A549 (cell line): ENCODE data around the gene FGF1. TPM values are rescaled to one million over a fixed set of nuclear protein-coding genes. Genes with fewer than 3 reads are reported as not detected.

ENCODE experiments used
- ATAC-seq, 2 experiments: fragments of 200-7000 bp in 1 of 2; fragments of >200 bp in 1 of 2; cut with Nextera tagmentation in 1 of 2; cut with Tn5 transposase in 1 of 2; 3 replicates each; pipeline versions ENCODE4 v1.8.0 to v1.9.1; 2018 to 2020; ENCODE audit warnings: mild to moderate bottlenecking in 1 of 2, moderate library complexity in 1 of 2
- CTCF ChIA-PET: fragments of 300-600 bp; sonication (Branson Sonifier 250); formaldehyde crosslinking; extraction: SDS; loops from one replicate; lab custom pipeline; 2021; ENCODE audit warnings: antibody characterized with exemption, inconsistent platforms; lab: Yijun Ruan, JAX
- POLR2A ChIA-PET: fragments of 350-600 bp; formaldehyde crosslinking; extraction: SDS; loops from one replicate; lab custom pipeline; 2021; ENCODE audit warnings: antibody characterized with exemption, inconsistent platforms; lab: Yijun Ruan, JAX
- DNase-seq, 2 experiments: peaks; one replicate each; pipeline versions ENCODE4 v3.0.0 to v3.0.0-alpha.2; 2011 to 2016; ENCODE audit warnings: low read depth in 1 of 2, low spot score in 1 of 2
- FAIRE-seq: peaks from 2 replicates; lab custom pipeline; 2011; peaks lifted over from hg19 to GRCh38; lab: Jason Lieb, UNC
- H3K27ac ChIP-seq, 2 experiments: fragments of >200 bp; sonication (Bioruptor Twin); formaldehyde crosslinking; 3 replicates each; pipeline ENCODE4 v1.5.1; 2016 to 2017
- H3K4me1 ChIP-seq: fragments of >200 bp; sonication (Bioruptor Twin); formaldehyde crosslinking; 3 replicates; pipeline ENCODE4 v1.6.1; 2016
- H3K4me2 ChIP-seq: fragments of >200 bp; sonication (Bioruptor Twin); formaldehyde crosslinking; 3 replicates; pipeline ENCODE4 v1.6.1; 2016
- H3K4me3 ChIP-seq: fragments of >200 bp; sonication (Bioruptor Twin); formaldehyde crosslinking; 3 replicates; pipeline ENCODE4 v1.5.1; 2016
- H3K9me3 ChIP-seq: fragments of >200 bp; sonication (Bioruptor Twin); formaldehyde crosslinking; 3 replicates; pipeline ENCODE4 v1.6.1; 2016
- BHLHE40 ChIP-seq: IDR thresholded peaks from 2 replicates; pipeline ENCODE4 v1.6.1; 2012; ENCODE audit warnings: low read depth, low read length, inconsistent platforms
- CBX2 ChIP-seq: fragments of 200-600 bp; sonication (generic); IDR thresholded peaks from 2 replicates; pipeline ENCODE4 v1.6.1; 2016; ENCODE audit warnings: low read depth, mild to moderate bottlenecking, borderline replicate concordance
- CHD2 ChIP-seq: fragments of 150-350 bp; IDR thresholded peaks from 2 replicates; pipeline ENCODE4 v1.6.1; 2014; ENCODE audit warnings: low read length; ENCODE audit not compliant: partially characterized antibody
- CTCF ChIP-seq: fragments of >200 bp; sonication (Bioruptor Twin); formaldehyde crosslinking; IDR thresholded peaks from 3 replicates; pipeline ENCODE4 v1.5.1; 2016
- E2F6 ChIP-seq: IDR thresholded peaks from 2 replicates; pipeline ENCODE4 v1.6.1; 2012; ENCODE audit warnings: low read depth, borderline replicate concordance
- EHF ChIP-seq: fragments of 250-450 bp; sonication (Bioruptor Pico); IDR thresholded peaks from 2 replicates; pipeline ENCODE4 v1.5.0; 2020; ENCODE audit warnings: mild to moderate bottlenecking
- GATA3 ChIP-seq: IDR thresholded peaks from 2 replicates; pipeline ENCODE4 v1.6.1; 2012; ENCODE audit warnings: borderline replicate concordance
- MAZ ChIP-seq: fragments of 150-350 bp; IDR thresholded peaks from 2 replicates; pipeline ENCODE4 v1.6.1; 2014; ENCODE audit warnings: antibody characterized with exemption, low read depth, low read length, borderline replicate concordance
- RAD21 ChIP-seq, 2 experiments: fragments of >200 bp in 1 of 2; sonication (Bioruptor Twin) in 1 of 2; formaldehyde crosslinking in 1 of 2; IDR thresholded peaks in 1 of 2; conservative IDR thresholded peaks in 1 of 2; 2 replicates in 1 of 2; 3 replicates in 1 of 2; pipeline ENCODE4 v1.6.1; 2012 to 2018; ENCODE audit warnings: inconsistent platforms in 1 of 2
- SMC3 ChIP-seq: fragments of >200 bp; sonication (Bioruptor Twin); formaldehyde crosslinking; IDR thresholded peaks from 3 replicates; pipeline ENCODE4 v1.6.1; 2018; ENCODE audit warnings: inconsistent platforms
- SREBF2 ChIP-seq: fragments of 450-650 bp; IDR thresholded peaks from 2 replicates; pipeline ENCODE4 v1.6.1; 2014; ENCODE audit warnings: mild to moderate bottlenecking, moderate library complexity
- TFCP2L1 ChIP-seq: fragments of 250-450 bp; sonication (Bioruptor Pico); IDR thresholded peaks from 2 replicates; pipeline ENCODE4 v1.5.0; 2021; ENCODE audit warnings: mild to moderate bottlenecking
- TP53 ChIP-seq: fragments of 250-450 bp; sonication (Bioruptor Pico); IDR thresholded peaks from 2 replicates; pipeline ENCODE4 v1.5.0; 2021; ENCODE audit warnings: mild to moderate bottlenecking, moderate library complexity
- ZC3H11A ChIP-seq: fragments of 450-650 bp; IDR thresholded peaks from 2 replicates; pipeline ENCODE4 v1.6.1; 2014; ENCODE audit warnings: antibody characterized with exemption, mild to moderate bottlenecking
- WGBS: methylation state at CpG from one replicate; pipeline ENCODE4 v1.1.6; 2017; ENCODE audit errors: missing lambda C conversion rate; 5-methylcytosine and 5-hydroxymethylcytosine counted together
- polyA plus RNA-seq, 4 experiments: library from polyadenylated mRNA; depleted of rRNA in 3 of 4; stranded (reverse); fragments of >200 nt; fragmentation: RNase III in 1 of 4; extraction: RNeasy Plus Mini Kit Qiagen cat#74134 plus additional on column Dnase treatment in 1 of 4; gene quantifications; 2 replicates in 3 of 4; 3 replicates in 1 of 4; pipeline ENCODE4 v1.2.3, GENCODE V29; 2011 to 2017

FGF1 gene
- polyA plus RNA-seq, 2 of the 4 experiments (the other 2 are of a cell fraction) = 0.05 to 0.40 TPM

- Histone ChIP-seq H3K4me3 (no peak overlapping the region), H3K4me1 (0 out of 3 replicates have a peak, but pooled peaks cover 4% of the 10 kb centered on the region), H3K4me2 (no peak overlapping the region), H3K9me3 (no peaks in the 10 kb centered on the region), H3K27ac (no peak overlapping the region)
- DNase-seq (no peak), FAIRE-seq (no peak), ATAC-seq (no peak)
- POLR2A ChIA-PET = no interaction called here
- CTCF ChIA-PET = interaction anchor here (1.6 to 19.8 kb wide), 12 partner anchors 14 to 222 kb away, joined by 6 to 583 read pairs (median 32); partner anchors contain the start of gene FGF1
- whole genome bisulfite sequencing = 62% methylated on average over 7 of the region's 7 CpGs
- no peak for TF ChIP-seq SREBF2
- TF ChIP-seq CBX2 = no peak
- no peak for TF ChIP-seq TFCP2L1
- TF ChIP-seq BHLHE40 = no peak
- TF ChIP-seq E2F6 = no peak
- TF ChIP-seq CHD2 = no peak
- TF ChIP-seq MAZ = no peak
Measured at GRCh38 chr5:142700566-142700965, 14.7 kb upstream of the FGF1 start.

GRCh38 chr5:142699184-142699720, 13.4 kb upstream of the FGF1 start:
- 0 out of 3 replicates have a peak, but pooled peaks cover 4% of the 10 kb centered on the region for H3K4me1 ChIP-seq
- ATAC-seq = peak; percentile 96 to 98
- WGBS = 0% methylated on average over 3 of the region's 3 CpGs
- H3K9me3 ChIP-seq = no peaks in the 10 kb centered on the region
- CTCF ChIA-PET = interaction anchor here (0.6 to 19.8 kb wide), 54 partner anchors 8 to 1063 kb away, joined by 3 to 583 read pairs (median 5); partner anchors contain the start of genes FGF1, HDAC3, RELL2 and SPRY4
- peak; percentile 99 for TF ChIP-seq SMC3
- peak; percentile 99 to 100 for TF ChIP-seq RAD21 (conservative IDR thresholded peaks at IDR 0.05 in 1 of 2, IDR thresholded peaks at IDR 0.05 in 1 of 2)
- peak; percentile 97 for TF ChIP-seq CTCF
- TF ChIP-seq ZC3H11A = no peak
- TF ChIP-seq, all 56 proteins: peak for 3
- FAIRE-seq (peak; percentile 39), DNase-seq (peak; percentile 76 to 78)
- POLR2A ChIA-PET = interaction anchor here (1.4 kb wide), 1 partner anchor 44 kb away, joined by 7 read pairs; no protein-coding TSS in a partner anchor
- H3K4me3 ChIP-seq = no peak overlapping the region
- no peak overlapping the region for H3K4me2 ChIP-seq
- no peak overlapping the region for H3K27ac ChIP-seq

GRCh38 chr5:142698447-142699183, 12.7 kb upstream of the FGF1 start:
- 0 out of 3 replicates have a peak, but pooled peaks cover 4% of the 10 kb centered on the region for H3K4me1 ChIP-seq
- no peak overlapping the region for H3K4me3 ChIP-seq
- WGBS = 49% methylated on average over 9 of the region's 9 CpGs
- ChIA-PET POLR2A (interaction anchor here (1.4 kb wide), 1 partner anchor 43 kb away, joined by 7 read pairs; no protein-coding TSS in a partner anchor), CTCF (interaction anchor here (0.6 to 19.8 kb wide), 55 partner anchors 9 to 1062 kb away, joined by 3 to 583 read pairs (median 5); partner anchors contain the start of genes FGF1, HDAC3, RELL2 and SPRY4)
- no peak overlapping the region for H3K27ac ChIP-seq
- TF ChIP-seq EHF (CRISPR knock-in tag) (no peak), SMC3 (no peak), BHLHE40 (no peak), TP53 (CRISPR knock-in tag) (no peak), ZC3H11A (no peak), GATA3 (no peak)
- DNase-seq (no peak), FAIRE-seq (no peak), ATAC-seq (peak; percentile 42 to 55; a peak in 4 of 6 replicates)
- H3K9me3 ChIP-seq = no peaks in the 10 kb centered on the region
- no peak overlapping the region for H3K4me2 ChIP-seq
